Measurements from ENCODE around the gene SDK1. TPM values are rescaled to one million over a fixed set of nuclear protein-coding genes. Genes with fewer than 3 reads are reported as not detected.

SDK1 gene
- total and polyA plus RNA-seq, 12 donors, result 1.0 to 5.3 (median 3.2) TPM

GRCh38 chr7:3795141-3795540, 494.1 kb downstream of the SDK1 start:
- DNase-seq (no peak), ATAC-seq (no peak)
- intact Hi-C loops (cut with DNase I), result no loop called here
- WGBS, 2 donors, result 77 to 84% methylated on average over 4 of the region's 4 CpGs
- no peaks in the 10 kb centered on the region for H3K4me1 ChIP-seq
- H3K27me3 ChIP-seq, result peaks cover 0 to 4% (median 0%) of the 10 kb centered on the region in 7 donors
- no peaks in the 10 kb centered on the region for H3K9me3 ChIP-seq
- no peak overlapping the region for H3K27ac ChIP-seq
- TF ChIP-seq CTCF (IDR thresholded peaks at IDR 0.05), result no peak
- H3K4me3 ChIP-seq, result no peak overlapping the region
- H3K36me3 ChIP-seq, result no peaks in the 10 kb centered on the region

GRCh38 chr7:3795781-3796180, 494.7 kb downstream of the SDK1 start:
- intact Hi-C loops (cut with DNase I), result no loop called here
- Histone ChIP-seq H3K4me1 (no peaks in the 10 kb centered on the region), H3K27ac (no peak overlapping the region), H3K27me3 (peaks cover 0 to 4% (median 0%) of the 10 kb centered on the region in 7 donors), H3K4me3 (no peak overlapping the region), H3K36me3 (no peaks in the 10 kb centered on the region), H3K9me3 (no peaks in the 10 kb centered on the region)
- WGBS, 2 donors, result 78 to 91% methylated on average over 3 of the region's 3 CpGs
- ATAC-seq (no peak), DNase-seq (no peak)
- TF ChIP-seq CTCF (IDR thresholded peaks at IDR 0.05), result no peak

- DNase-seq, result no peak
- H3K27ac ChIP-seq, result no peak overlapping the region
- WGBS, 2 donors, result 82% methylated on average over 3 of the region's 3 CpGs
- no peaks in the 10 kb centered on the region for H3K27me3 ChIP-seq
- H3K36me3 ChIP-seq, result no peaks in the 10 kb centered on the region
- TF ChIP-seq CTCF (IDR thresholded peaks at IDR 0.05), result no peak
- no peak overlapping the region for H3K4me3 ChIP-seq
- peaks cover 0 to 8% (median 0%) of the 10 kb centered on the region in 11 donors for H3K9me3 ChIP-seq
- ATAC-seq, result no peak
- no peaks in the 10 kb centered on the region for H3K4me1 ChIP-seq
- intact Hi-C loops (cut with DNase I), result no loop called here
Measured at GRCh38 chr7:3805151-3805550, 504.1 kb downstream of the SDK1 start.

GRCh38 chr7:3806516-3806915, 505.5 kb downstream of the SDK1 start:
- H3K27me3 ChIP-seq, result no peaks in the 10 kb centered on the region
- no peak overlapping the region for H3K27ac ChIP-seq
- H3K4me3 ChIP-seq, result no peak overlapping the region
- H3K36me3 ChIP-seq, result no peaks in the 10 kb centered on the region
- ATAC-seq (no peak), DNase-seq (no peak)
- peaks cover 0 to 8% (median 0%) of the 10 kb centered on the region in 11 donors for H3K9me3 ChIP-seq
- 81 to 86% methylated on average over 8 of the region's 8 CpGs for WGBS, 2 donors
- intact Hi-C loops (cut with DNase I), result no loop called here
- no peak for TF ChIP-seq CTCF (IDR thresholded peaks at IDR 0.05)
- H3K4me1 ChIP-seq, result no peaks in the 10 kb centered on the region

Measured in heart right ventricle (tissue), 16 donors.